SU-DHL-6 (cell line): ENCODE measurements around the gene GAN.

ENCODE experiments used
- H2AFZ ChIP-seq: fragments of 200-600 bp; sonication (generic); 2 replicates; pipeline ENCODE4 v1.6.1; 2014; ENCODE audit warnings: low read depth, mild to moderate bottlenecking, moderate library complexity, mixed read lengths, antibody characterized with exemption, low read length; ENCODE audit not compliant: severe bottlenecking
- H3F3A ChIP-seq: fragments of 200-600 bp; shearing (Covaris generic); 2 replicates; pipeline ENCODE4 v1.6.0; 2016; ENCODE audit warnings: antibody characterized with exemption, mild to moderate bottlenecking; ENCODE audit not compliant: insufficient read depth
- H3K27ac ChIP-seq: fragments of 200-600 bp; sonication (generic); 2 replicates; pipeline ENCODE4 v1.5.1; 2016; ENCODE audit warnings: low read depth, mild to moderate bottlenecking, low read length, moderate library complexity, mixed read lengths
- H3K27me3 ChIP-seq: fragments of 200-600 bp; sonication (generic), shearing (Covaris generic); 2 replicates; pipeline ENCODE4 v1.6.0; 2014; ENCODE audit warnings: mild to moderate bottlenecking, low read length
- H3K36me3 ChIP-seq: fragments of 200-600 bp; sonication (generic); 2 replicates; pipeline ENCODE4 v1.6.1; 2014; ENCODE audit warnings: mild to moderate bottlenecking, low read length, mixed read lengths
- H3K4me2 ChIP-seq: fragments of 300-600, 200-600 bp; shearing (Covaris generic), sonication (generic); 2 replicates; pipeline ENCODE4 v1.6.0; 2014; ENCODE audit warnings: low read length, low read depth, mild to moderate bottlenecking; ENCODE audit not compliant: poor library complexity, severe bottlenecking
- H3K4me3 ChIP-seq: fragments of 200-600 bp; sonication (generic); 2 replicates; pipeline ENCODE4 v1.5.1; 2014; ENCODE audit warnings: antibody characterized with exemption, low read length, mild to moderate bottlenecking, mixed read lengths; ENCODE audit not compliant: insufficient read depth, poor library complexity, severe bottlenecking
- H3K79me2 ChIP-seq: fragments of 200-600 bp; sonication (generic); 2 replicates; pipeline ENCODE4 v1.6.1; 2014; ENCODE audit warnings: mild to moderate bottlenecking, low read length, moderate library complexity; ENCODE audit not compliant: insufficient read depth
- H3K9ac ChIP-seq: fragments of 200-600 bp; sonication (generic); 2 replicates; pipeline ENCODE4 v1.7.0; 2014; ENCODE audit warnings: mild to moderate bottlenecking, low read length
- H3K9me2 ChIP-seq: fragments of 200-600 bp; sonication (generic); replicated peaks from 2 replicates; pipeline ENCODE4 v1.6.1; 2014; ENCODE audit warnings: low read length; ENCODE audit not compliant: insufficient read depth
- H3K9me3 ChIP-seq: fragments of 200-600 bp; sonication (generic); 2 replicates; pipeline ENCODE4 v1.6.1; 2014; ENCODE audit warnings: low read length, mixed read lengths; ENCODE audit not compliant: insufficient read depth
- H4K20me1 ChIP-seq: fragments of 200-600 bp; sonication (generic); 2 replicates; pipeline ENCODE4 v1.6.1; 2014; ENCODE audit warnings: low read depth, mild to moderate bottlenecking, antibody characterized with exemption, low read length, moderate library complexity, mixed read lengths
- EZH2phosphoT487 ChIP-seq: fragments of 200-600 bp; sonication (generic), shearing (Covaris generic); conservative IDR thresholded peaks from 2 replicates; pipeline ENCODE4 v1.6.1; 2018; ENCODE audit warnings: mild to moderate bottlenecking, antibody characterized with exemption, low read length, moderate library complexity, mixed read lengths
- TF ChIP-seq, protein P1 (sequence below): fragments of 200-600 bp; sonication (generic); IDR thresholded peaks from one replicate; pipeline ENCODE4 v1.5.1; 2017; ENCODE audit warnings: antibody characterized with exemption, mild to moderate bottlenecking, low read length, moderate library complexity; ENCODE audit not compliant: insufficient read depth, poor library complexity, severe bottlenecking

GAN gene

DNA sequence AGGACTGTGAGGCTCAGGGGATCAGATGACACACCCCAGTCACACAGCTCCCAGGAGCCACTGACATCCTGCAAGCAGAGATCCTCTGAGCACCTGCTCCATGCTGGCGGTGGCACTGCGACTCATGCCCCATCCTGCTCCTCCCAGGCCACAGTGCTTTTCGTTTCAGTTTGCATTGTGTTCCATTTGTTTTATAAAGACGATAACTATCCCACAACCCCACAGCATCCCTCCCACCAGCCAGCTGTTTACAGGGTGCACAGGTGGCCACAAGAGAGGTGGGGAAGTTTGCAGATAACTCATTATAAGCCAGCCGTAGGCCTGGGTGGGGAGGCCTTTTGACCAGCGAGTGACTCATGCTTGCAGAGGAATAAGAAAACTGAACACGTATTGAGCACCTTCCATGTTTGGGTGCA is 48.1 kb upstream of the GAN start:
- H3K9me2 ChIP-seq = no peaks in the 10 kb centered on the region
- no peak overlapping the region for H3K4me2 ChIP-seq
- no peaks in the 10 kb centered on the region for H3K9me3 ChIP-seq
- no peaks in the 10 kb centered on the region for H3K79me2 ChIP-seq
- H2AFZ ChIP-seq = no peak overlapping the region
- no peaks in the 10 kb centered on the region for H3K36me3 ChIP-seq
- H4K20me1 ChIP-seq = no peaks in the 10 kb centered on the region
- no peak overlapping the region for H3K4me3 ChIP-seq
- no peaks in the 10 kb centered on the region for H3F3A ChIP-seq
- TF ChIP-seq EZH2phosphoT487 = no peak
- TF ChIP-seq, protein P1, sequence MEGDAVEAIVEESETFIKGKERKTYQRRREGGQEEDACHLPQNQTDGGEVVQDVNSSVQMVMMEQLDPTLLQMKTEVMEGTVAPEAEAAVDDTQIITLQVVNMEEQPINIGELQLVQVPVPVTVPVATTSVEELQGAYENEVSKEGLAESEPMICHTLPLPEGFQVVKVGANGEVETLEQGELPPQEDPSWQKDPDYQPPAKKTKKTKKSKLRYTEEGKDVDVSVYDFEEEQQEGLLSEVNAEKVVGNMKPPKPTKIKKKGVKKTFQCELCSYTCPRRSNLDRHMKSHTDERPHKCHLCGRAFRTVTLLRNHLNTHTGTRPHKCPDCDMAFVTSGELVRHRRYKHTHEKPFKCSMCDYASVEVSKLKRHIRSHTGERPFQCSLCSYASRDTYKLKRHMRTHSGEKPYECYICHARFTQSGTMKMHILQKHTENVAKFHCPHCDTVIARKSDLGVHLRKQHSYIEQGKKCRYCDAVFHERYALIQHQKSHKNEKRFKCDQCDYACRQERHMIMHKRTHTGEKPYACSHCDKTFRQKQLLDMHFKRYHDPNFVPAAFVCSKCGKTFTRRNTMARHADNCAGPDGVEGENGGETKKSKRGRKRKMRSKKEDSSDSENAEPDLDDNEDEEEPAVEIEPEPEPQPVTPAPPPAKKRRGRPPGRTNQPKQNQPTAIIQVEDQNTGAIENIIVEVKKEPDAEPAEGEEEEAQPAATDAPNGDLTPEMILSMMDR = no peak
- no peaks in the 10 kb centered on the region for H3K27me3 ChIP-seq
- H3K9ac ChIP-seq = no peak overlapping the region
- H3K27ac ChIP-seq = no peak overlapping the region

DNA sequence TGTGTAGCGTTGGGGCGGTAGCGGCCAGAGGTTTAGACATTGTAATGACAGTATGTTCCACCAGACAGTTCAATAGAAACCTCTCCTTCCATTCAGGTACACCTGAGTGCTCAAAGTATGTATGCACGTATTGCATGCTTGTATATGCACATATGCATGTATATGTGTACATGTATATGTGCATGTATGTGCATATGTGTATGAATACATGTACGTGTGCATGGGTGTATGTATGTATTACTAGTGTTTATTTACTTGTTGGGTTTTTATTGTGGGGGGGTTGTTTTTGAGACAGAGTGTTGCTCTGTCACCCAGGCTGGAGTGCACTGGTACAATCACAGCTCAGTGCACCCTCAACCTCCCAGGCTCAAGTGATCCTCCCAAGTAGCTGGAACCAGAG is 46.3 kb upstream of the GAN start:
- Histone ChIP-seq H3K9me3 (no peaks in the 10 kb centered on the region), H3K9ac (no peak overlapping the region), H3K9me2 (no peaks in the 10 kb centered on the region), H3F3A (no peaks in the 10 kb centered on the region), H3K36me3 (no peaks in the 10 kb centered on the region), H4K20me1 (no peaks in the 10 kb centered on the region), H3K27ac (no peak overlapping the region), H3K4me2 (no peak overlapping the region), H2AFZ (no peak overlapping the region), H3K79me2 (no peaks in the 10 kb centered on the region), H3K4me3 (no peak overlapping the region), H3K27me3 (no peaks in the 10 kb centered on the region)
- no peak for TF ChIP-seq EZH2phosphoT487
- TF ChIP-seq, protein P1 = no peak

DNA sequence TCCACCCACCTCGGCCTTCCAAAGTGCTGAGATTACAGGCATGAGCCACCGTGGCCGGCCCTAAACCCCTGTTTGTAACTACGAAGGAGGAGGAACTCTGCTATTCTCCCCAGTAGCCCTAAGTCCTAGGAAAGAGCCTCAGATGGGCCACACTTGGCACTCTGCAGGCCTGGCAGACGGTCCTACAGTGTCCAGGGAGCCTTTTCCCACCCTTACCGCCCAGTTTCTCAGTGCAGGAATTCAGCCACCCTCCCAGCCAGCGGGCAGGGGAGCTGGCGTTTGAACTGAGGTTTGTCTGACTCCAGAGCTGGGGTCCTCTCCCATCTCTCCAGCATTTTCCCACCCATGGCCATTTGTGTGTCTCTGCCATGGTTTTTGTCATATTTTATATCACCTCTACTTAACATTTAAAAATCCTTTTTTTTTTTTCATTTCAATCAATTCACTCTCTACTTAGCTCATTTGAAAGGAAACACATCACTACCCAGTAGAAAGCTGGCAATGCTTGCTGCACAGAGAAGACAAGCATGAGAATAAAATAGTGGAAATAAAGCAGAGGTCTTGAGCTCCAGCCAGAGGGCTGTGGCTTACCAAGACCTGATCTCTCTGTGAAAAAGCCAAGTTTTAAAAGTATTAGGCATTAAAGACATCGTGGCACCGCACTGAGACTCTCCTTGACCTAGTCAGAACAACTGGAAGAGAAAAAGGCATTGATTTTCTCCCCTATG is 41.4 kb upstream of the GAN start:
- peak overlapping the region; percentile 26; the same call in 1 of the 2 replicates for H3K27ac ChIP-seq
- peak overlapping the region; percentile 76 for H2AFZ ChIP-seq
- H3K27me3 ChIP-seq = no peaks in the 10 kb centered on the region
- no peak overlapping the region for H3K4me3 ChIP-seq
- TF ChIP-seq, protein P1 = no peak
- no peak for TF ChIP-seq EZH2phosphoT487
- H3K36me3 ChIP-seq = no peaks in the 10 kb centered on the region
- H3K79me2 ChIP-seq = no peaks in the 10 kb centered on the region
- peak overlapping the region; percentile 10; the same call in 1 of the 2 replicates for H3K9ac ChIP-seq
- H4K20me1 ChIP-seq = no peaks in the 10 kb centered on the region
- H3F3A ChIP-seq = no peaks in the 10 kb centered on the region
- H3K9me2 ChIP-seq = no peaks in the 10 kb centered on the region
- H3K4me2 ChIP-seq = peak overlapping the region; percentile 3
- H3K9me3 ChIP-seq = no peaks in the 10 kb centered on the region
